ENCODE results near the gene ZNF234. TPM values are rescaled to one million over a fixed set of nuclear protein-coding genes. Genes with fewer than 3 reads are reported as not detected.
A peak's percentile ranks its signal among the peaks of the same experiment; 100 is the strongest.
"Not testable (repeated sequence)": the region's sequence is repeated elsewhere in the genome, so short reads cannot be mapped to it uniquely, and the experiment has no call there.

The ZNF234 gene
- total RNA-seq (ENCODE audit: insufficient read depth, low replicate concordance) = 21.9 TPM

GRCh38 chr19:44141191-44142058 lies at the start of gene ZNF234:
ZNF234 (plus strand) TSS chr19:44141554; CDS start chr19:44144633, 3,079 bp downstream.
- DNase-seq (ENCODE audit: low spot score) = peak; percentile 96

DNA sequence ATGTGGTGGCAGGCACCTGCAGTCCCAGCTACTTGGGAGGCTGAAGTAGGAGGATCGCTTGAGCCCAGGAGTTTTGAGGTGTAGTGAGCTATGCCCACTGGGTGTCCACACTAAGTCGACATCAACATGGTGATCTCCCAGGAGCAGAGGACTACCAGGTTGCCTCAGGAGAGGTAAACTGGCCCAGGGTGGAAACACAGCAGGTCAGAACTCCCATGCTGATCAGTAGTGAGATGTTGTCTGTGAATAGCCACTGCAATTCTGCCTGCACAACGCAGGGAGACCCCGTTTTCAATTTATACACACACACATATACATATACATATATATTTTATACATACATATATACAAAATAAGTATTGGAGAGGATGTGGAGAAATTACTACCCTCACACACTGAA lies 49.2 kb upstream of the ZNF234 start:
- DNase-seq (ENCODE audit: low spot score) = no peak

DNA sequence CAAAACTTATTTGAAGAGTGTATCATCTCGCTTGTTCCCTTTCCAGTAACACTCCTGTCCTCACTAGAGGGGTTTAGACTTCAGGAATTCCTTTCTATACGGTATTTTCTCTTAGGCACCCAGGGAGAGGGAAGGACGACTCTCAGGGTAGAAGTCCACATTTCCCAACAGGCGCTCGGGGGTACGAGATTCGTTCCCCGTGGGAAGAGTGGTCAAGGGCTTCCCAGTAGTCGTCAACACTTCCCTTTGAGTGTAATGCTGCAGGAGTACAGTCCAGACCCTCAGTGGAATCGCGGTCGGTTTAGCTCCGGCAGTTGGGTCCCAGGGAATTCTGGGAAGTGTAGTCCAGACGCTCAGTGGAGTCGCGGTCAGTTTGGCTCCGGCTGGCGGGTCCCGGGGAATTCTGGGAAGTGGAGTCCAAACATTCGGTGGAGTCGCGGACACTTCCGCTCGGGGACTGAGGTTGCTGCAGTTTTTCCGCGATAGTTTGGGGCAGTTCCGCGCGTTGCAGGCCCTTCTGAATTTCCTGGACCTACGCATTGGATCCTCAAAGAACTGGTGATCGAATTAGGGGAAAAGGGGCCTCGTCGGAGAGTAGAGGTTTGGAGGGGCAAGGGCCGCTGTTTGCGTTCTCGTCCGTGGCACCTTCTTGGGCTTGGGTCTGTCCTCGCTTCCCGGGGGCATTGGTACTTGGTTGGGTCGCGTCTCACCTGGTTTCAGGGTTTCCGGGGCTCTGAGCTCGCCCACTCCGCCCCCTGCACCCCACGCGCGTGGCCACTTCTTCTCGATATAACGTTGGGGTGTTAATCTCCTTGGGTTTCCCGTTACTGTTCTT lies 47.2 kb upstream of the ZNF234 start, which contains the start of gene ZNF224:
Gene ZNF224 (plus strand): TSS at position 431 of the 835 bp plus-strand sequence. CDS start 3,513 bp downstream, outside the sequence.
- DNase-seq (ENCODE audit: low spot score) = peak; percentile 98

DNA sequence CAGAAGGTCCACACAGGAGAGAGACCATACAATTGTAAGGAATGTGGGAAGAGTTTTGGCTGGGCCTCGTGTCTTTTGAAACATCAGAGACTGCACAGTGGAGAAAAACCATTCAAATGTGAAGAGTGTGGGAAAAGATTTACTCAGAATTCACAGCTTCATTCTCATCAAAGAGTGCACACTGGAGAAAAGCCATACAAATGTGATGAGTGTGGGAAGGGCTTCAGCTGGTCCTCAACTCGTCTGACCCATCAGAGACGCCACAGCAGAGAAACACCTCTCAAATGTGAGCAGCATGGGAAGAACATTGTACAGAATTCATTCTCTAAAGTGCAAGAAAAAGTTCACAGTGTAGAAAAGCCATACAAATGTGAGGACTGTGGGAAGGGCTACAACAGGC lies 33.6 kb upstream of the ZNF234 start:
- no peak for DNase-seq (ENCODE audit: low spot score)

DNA sequence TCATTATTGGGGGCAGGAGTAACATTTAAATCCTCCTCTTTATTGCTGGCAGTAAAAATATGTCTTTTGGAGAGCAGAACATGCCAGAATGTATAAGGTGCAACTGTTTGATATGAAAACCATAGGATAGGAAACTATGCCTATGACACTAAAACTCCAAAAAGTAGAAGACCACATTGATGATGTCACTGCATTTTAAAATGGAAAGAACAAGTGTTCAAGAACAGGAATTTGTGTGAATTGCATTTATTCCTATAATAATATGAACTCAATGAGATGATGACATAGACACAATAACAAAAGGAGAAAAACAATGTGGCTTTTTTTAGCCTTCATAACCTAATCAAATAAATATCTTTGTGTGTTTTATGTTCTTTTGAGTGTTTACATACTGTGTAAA lies 31.9 kb upstream of the ZNF234 start:
- DNase-seq (ENCODE audit: low spot score) = no peak

DNA sequence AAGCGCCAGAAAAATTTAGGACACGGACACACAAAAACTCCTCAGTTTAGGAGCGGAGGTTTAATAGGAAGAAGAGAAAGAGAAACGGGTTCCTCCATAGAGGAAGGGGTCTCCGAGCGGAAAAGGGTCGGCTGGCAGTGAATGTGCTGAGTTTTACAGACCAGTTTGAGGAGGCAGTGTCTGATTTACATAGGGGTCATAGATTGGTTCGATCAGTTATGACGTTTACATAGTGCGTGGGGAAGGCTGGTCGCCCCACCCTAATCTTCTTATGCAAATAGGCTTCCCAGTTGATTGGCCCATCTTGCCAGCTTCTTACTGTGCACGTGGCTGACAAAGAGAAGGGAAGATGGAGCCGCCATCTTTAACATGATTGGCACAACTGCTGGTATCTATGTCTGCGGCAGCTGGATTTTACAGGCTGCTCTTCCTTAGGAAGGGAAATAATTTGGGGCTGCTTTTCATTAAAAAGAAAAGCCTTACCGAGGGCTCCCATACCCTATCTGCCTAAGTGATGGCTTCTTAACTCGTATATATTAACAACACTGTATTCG lies 29.4 kb upstream of the ZNF234 start:
- peak; percentile 27 for DNase-seq (ENCODE audit: low spot score)

DNA sequence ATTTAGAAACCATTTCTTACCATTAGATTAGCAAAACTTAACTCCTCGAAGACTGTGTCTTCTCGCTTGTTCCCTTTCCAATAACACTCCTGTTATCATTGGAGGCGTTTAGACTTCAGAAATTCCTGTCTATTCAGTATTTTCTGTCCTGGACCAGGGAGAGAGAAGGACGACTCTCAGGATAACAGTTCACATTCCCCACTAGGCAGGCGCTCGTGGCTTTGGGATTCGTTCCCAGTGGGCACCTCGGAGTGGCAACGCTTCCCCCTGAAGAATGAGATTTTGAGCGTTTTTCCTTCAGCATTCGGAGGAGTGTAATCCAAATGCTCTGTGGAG lies 28.6 kb upstream of the ZNF234 start:
- no peak for DNase-seq (ENCODE audit: low spot score)

DNA sequence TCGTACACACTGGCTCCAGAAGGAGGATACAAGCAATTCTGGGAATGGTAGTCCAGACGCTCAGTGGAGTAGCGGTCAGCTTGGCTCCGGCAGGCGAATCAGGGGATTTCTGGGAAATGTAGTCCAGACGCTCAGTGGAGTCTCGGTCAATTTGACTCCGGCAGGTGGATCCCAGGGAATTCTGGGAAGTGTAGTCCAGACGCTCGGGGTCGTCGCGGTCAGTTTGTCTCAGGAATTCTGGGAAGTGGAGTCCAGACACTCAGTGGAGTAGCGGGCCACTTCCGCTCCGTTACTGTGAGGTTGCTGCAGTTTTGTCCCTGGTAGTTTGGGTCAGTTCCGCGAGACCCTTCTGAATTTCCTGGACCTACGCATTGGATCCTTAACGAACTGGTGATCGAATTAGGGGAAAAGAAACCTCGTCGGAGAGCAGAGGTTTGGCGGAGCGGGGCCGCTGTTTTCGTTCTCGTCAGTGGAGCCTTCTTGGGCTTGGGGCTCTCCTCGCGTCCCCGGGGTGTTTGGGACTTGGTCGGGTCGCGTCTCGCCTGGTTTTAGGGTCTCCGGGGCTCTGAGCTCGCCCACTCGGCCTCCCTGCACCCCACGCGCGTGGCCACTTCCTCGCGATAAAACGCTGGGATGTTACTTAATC lies 28.1 kb upstream of the ZNF234 start, which contains the start of gene ZNF225:
Gene ZNF225 (plus strand): TSS at position 262 of the 646 bp plus-strand sequence. CDS start 2,429 bp downstream, outside the sequence.
- DNase-seq (ENCODE audit: low spot score) = peak; percentile 100

- no peak for DNase-seq (ENCODE audit: low spot score)
Measured at GRCh38 chr19:44113784-44114390, 27.5 kb upstream of the ZNF234 start.

DNA sequence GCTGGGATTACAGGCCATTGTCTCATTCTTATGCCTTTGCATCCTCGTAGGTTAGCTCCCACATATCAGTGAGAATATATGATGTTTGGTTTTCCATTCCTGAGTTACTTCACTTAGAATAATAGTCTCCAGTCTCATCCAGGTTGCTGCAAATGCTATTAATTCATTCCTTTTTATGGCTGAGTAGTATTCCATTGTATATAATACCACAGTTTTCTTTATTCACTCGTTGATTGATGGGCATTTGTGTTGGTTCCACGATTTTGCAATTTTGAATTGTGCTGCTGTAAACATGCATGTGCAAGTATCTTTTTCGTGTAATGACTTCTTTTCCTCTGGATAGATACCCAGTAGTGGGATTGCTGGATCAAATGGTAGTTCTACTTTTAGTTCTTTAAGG lies 20.2 kb upstream of the ZNF234 start:
- not testable (repeated sequence) for DNase-seq (ENCODE audit: low spot score)

DNA sequence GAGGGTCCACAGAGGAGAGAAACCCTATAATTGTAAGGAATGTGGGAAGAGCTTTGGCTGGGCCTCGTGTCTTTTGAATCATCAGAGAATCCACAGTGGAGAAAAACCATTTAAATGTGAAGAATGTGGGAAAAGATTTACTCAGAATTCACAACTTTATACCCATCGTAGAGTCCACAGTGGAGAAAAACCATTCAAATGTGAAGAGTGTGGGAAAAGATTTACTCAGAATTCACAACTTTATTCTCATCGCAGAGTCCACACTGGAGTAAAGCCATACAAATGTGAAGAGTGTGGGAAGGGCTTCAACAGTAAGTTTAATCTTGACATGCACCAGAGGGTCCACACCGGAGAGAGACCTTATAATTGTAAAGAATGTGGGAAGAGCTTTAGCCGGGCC lies 9.4 kb upstream of the ZNF234 start:
- DNase-seq (ENCODE audit: low spot score) = no peak

- DNase-seq (ENCODE audit: low spot score) = peak; percentile 9
Measured at GRCh38 chr19:44142059-44142433, 692 bp downstream of the ZNF234 start.

GRCh38 chr19:44149776-44150175 lies 8.4 kb downstream of the ZNF234 start:
- DNase-seq (ENCODE audit: low spot score) = no peak

DNA sequence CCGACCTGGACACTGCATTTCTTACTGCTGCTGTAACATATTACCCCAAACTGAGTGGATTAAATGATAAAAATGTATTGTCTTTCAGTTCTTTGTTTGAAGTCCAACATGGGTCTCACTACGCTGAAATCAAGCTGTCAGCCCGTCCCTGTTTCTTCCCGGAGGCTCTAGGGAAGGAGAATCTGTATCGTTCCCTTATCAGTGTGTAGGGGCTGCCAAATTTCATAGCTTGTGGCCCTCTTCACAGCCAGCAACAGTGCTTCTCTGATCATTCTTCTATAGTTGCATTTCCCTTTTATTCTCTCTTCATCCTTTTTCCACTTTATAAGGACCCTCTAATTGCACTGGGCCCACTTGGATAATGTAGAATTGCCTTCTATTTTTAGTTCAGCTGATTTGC lies 10.1 kb downstream of the ZNF234 start:
- no peak for DNase-seq (ENCODE audit: low spot score)

DNA sequence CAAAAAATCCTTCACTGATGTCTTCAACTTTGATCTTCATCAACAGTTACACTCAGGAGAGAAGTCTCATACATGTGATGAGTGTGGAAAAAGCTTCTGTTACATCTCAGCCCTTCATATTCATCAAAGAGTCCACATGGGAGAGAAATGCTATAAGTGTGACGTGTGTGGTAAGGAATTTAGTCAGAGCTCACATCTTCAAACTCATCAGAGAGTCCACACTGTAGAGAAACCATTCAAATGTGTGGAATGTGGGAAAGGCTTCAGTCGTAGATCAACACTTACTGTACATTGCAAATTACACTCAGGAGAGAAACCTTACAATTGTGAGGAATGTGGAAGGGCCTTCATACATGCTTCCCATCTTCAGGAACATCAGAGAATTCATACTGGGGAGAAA lies 15.1 kb downstream of the ZNF234 start:
- no peak for DNase-seq (ENCODE audit: low spot score)

- no peak for DNase-seq (ENCODE audit: low spot score)
Measured at GRCh38 chr19:44163789-44164188, 22.4 kb downstream of the ZNF234 start.

DNA sequence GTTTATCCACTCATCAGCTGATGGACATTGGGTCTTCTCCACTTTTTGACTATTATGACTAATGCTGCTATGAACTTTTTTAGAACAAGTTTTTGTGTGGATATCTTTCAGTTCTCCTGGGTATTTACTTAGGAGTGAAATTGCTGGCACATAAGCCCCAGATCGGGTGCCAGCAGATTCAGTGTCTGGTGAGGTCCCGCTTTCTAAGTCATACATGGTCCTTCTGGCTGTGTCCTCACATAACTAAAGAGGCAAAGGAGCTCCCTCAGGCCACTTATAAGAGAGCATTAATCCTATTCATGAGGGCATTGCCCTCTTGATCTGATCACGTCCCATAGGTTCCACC lies 22.9 kb downstream of the ZNF234 start:
- no peak for DNase-seq (ENCODE audit: low spot score)

- DNase-seq (ENCODE audit: low spot score) = peak; percentile 100
Measured at GRCh38 chr19:44164673-44165512, 23.5 kb downstream of the ZNF234 start, which contains the start of gene ZNF226. ZNF226 (plus strand) TSS chr19:44165100; CDS start chr19:44170081, 4,981 bp downstream.

- DNase-seq (ENCODE audit: low spot score) = not testable (repeated sequence)
Measured at GRCh38 chr19:44170660-44171059, 29.3 kb downstream of the ZNF234 start.

- DNase-seq (ENCODE audit: low spot score) = no peak
Measured at GRCh38 chr19:44176590-44176989, 35.2 kb downstream of the ZNF234 start.
